Measurements from ENCODE around the gene WFS1. TPM values are rescaled to one million over a fixed set of nuclear protein-coding genes. Genes with fewer than 3 reads are reported as not detected.

Gene WFS1
- total and polyA plus RNA-seq, 2 of the 13 experiments (the other 11 are each of a cell fraction or from before 2014, with no cell fraction given) = 39.1 to 42.2 TPM

DNA sequence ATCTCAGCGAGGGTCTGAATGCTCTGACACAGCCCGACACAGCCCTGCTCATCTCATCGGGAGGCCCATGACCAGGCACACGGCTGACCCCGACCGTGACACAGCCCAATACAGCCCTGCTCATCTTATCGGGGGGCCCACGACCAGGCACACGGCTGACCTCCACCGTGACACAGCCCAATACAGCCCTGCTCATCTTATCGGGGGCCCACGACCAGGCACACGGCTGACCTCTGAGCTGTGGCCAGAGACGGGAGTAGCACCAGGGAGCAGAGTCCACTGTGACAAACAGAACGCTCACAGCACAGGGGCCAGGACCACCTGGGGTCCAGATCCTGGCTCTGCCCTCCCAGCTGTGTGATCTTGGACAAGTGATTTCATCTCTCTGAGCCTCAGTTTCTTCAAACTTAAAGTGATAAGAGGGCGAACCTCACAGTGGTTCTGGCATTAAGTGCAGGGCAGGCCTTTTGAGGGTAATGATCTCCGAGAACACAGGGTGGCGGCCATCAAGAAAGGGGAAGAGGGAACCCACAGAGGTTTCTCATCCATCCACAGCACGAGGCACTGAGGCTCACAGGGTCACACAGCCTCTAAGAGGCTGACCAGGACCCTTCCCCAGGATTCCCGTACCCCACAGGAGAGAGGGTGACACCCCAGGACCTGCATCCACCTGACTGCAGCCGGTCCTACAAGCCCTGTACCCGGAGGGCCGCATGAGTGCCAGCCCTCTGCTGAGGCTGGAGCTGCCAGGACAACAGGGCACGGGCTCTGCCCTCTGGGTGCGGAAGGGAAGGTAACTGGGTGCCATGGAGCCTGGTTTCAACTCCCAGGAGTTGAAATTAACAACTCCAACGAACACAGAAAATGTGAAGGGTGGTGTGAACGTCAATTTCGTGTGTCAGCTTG, 60.1 kb downstream of the WFS1 start (continued):
- TF ChIP-seq HMGXB3 (CRISPR knock-in tag; IDR thresholded peaks at IDR 0.05; ENCODE audit: borderline replicate concordance) (no peak), SNAPC4 (CRISPR knock-in tag; IDR thresholded peaks at IDR 0.05) (no peak), CREB1 (IDR thresholded peaks at IDR 0.05) (no peak), CREB1 (CRISPR knock-in tag; IDR thresholded peaks at IDR 0.05) (no peak), RBM39 (IDR thresholded peaks at IDR 0.05; ENCODE audit: low read depth, low read length, poor library complexity, severe bottlenecking) (no peak), CC2D1A (CRISPR knock-in tag; IDR thresholded peaks at IDR 0.05) (no peak)
- TF ChIP-seq, protein P1, sequence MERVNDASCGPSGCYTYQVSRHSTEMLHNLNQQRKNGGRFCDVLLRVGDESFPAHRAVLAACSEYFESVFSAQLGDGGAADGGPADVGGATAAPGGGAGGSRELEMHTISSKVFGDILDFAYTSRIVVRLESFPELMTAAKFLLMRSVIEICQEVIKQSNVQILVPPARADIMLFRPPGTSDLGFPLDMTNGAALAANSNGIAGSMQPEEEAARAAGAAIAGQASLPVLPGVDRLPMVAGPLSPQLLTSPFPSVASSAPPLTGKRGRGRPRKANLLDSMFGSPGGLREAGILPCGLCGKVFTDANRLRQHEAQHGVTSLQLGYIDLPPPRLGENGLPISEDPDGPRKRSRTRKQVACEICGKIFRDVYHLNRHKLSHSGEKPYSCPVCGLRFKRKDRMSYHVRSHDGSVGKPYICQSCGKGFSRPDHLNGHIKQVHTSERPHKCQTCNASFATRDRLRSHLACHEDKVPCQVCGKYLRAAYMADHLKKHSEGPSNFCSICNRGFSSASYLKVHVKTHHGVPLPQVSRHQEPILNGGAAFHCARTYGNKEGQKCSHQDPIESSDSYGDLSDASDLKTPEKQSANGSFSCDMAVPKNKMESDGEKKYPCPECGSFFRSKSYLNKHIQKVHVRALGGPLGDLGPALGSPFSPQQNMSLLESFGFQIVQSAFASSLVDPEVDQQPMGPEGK (CRISPR knock-in tag; IDR thresholded peaks at IDR 0.05) = no peak
- TF ChIP-seq, protein P2, sequence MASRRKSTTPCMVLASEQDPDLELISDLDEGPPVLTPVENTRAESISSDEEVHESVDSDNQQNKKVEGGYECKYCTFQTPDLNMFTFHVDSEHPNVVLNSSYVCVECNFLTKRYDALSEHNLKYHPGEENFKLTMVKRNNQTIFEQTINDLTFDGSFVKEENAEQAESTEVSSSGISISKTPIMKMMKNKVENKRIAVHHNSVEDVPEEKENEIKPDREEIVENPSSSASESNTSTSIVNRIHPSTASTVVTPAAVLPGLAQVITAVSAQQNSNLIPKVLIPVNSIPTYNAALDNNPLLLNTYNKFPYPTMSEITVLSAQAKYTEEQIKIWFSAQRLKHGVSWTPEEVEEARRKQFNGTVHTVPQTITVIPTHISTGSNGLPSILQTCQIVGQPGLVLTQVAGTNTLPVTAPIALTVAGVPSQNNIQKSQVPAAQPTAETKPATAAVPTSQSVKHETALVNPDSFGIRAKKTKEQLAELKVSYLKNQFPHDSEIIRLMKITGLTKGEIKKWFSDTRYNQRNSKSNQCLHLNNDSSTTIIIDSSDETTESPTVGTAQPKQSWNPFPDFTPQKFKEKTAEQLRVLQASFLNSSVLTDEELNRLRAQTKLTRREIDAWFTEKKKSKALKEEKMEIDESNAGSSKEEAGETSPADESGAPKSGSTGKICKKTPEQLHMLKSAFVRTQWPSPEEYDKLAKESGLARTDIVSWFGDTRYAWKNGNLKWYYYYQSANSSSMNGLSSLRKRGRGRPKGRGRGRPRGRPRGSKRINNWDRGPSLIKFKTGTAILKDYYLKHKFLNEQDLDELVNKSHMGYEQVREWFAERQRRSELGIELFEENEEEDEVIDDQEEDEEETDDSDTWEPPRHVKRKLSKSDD (CRISPR knock-in tag; IDR thresholded peaks at IDR 0.05; ENCODE audit: low read depth) = no peak
- TF ChIP-seq, protein P3, sequence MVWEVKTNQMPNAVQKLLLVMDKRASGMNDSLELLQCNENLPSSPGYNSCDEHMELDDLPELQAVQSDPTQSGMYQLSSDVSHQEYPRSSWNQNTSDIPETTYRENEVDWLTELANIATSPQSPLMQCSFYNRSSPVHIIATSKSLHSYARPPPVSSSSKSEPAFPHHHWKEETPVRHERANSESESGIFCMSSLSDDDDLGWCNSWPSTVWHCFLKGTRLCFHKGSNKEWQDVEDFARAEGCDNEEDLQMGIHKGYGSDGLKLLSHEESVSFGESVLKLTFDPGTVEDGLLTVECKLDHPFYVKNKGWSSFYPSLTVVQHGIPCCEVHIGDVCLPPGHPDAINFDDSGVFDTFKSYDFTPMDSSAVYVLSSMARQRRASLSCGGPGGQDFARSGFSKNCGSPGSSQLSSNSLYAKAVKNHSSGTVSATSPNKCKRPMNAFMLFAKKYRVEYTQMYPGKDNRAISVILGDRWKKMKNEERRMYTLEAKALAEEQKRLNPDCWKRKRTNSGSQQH (CRISPR knock-in tag; IDR thresholded peaks at IDR 0.05; ENCODE audit: low read depth) = no peak
- TF ChIP-seq, protein P4, sequence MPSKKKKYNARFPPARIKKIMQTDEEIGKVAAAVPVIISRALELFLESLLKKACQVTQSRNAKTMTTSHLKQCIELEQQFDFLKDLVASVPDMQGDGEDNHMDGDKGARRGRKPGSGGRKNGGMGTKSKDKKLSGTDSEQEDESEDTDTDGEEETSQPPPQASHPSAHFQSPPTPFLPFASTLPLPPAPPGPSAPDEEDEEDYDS (CRISPR knock-in tag; IDR thresholded peaks at IDR 0.05) = no peak
